Caco-2 (cell line): ENCODE data around the gene GREB1. TPM values are rescaled to one million over a fixed set of nuclear protein-coding genes. Genes with fewer than 3 reads are reported as not detected.
A peak's percentile ranks its signal among the peaks of the same experiment; 100 is the strongest.

Experiments used
- BruUV-seq: library from RNA; stranded (reverse); fragments of 400-500 nt; replicated peaks from 2 replicates; lab custom pipeline; 2021; lab: Mats Ljungman, UMichigan
- CTCF ChIA-PET: fragments of 300-600 bp; sonication (Branson Sonifier 250); formaldehyde crosslinking; loops from one replicate; lab custom pipeline; 2022; ENCODE audit warnings: antibody characterized with exemption; lab: Charles Lee
- POLR2A ChIA-PET: fragments of 300-600 bp; sonication (Branson Sonifier 250); formaldehyde crosslinking; loops from one replicate; lab custom pipeline; 2022; ENCODE audit warnings: antibody characterized with exemption; lab: Charles Lee
- DNase-seq, 2 experiments: peaks; one replicate each; pipeline versions ENCODE4 v3.0.0 to v3.0.0-alpha.2; 2020 to 2022
- H3K27me3 ChIP-seq: replicated peaks from 2 replicates; pipeline ENCODE4 v1.6.0; 2011; ENCODE audit warnings: low read length; ENCODE audit not compliant: control insufficient read depth, insufficient read depth
- H3K36me3 ChIP-seq: 2 replicates; pipeline ENCODE4 v1.5.1; 2011; ENCODE audit warnings: low read length; ENCODE audit not compliant: control insufficient read depth, insufficient read depth
- H3K4me1 ChIP-seq: fragments of 250-450 bp; sonication (Bioruptor Pico); 2 replicates; pipeline ENCODE4 v1.5.1; 2020; ENCODE audit warnings: mild to moderate bottlenecking
- H3K4me3 ChIP-seq: 2 replicates; pipeline ENCODE4 v1.5.1; 2011; ENCODE audit warnings: low read depth, mild to moderate bottlenecking, control low read depth, low read length
- H3K9me3 ChIP-seq: fragments of 250-450 bp; sonication (Bioruptor Pico); 2 replicates; pipeline ENCODE4 v1.5.1; 2020; ENCODE audit warnings: mild to moderate bottlenecking, moderate library complexity
- H3K27ac Mint-ChIP-seq: one replicate; pipeline ENCODE4 v1.8.0; 2022; ENCODE audit warnings: mixed read lengths; ENCODE audit not compliant: unreplicated experiment
- H3K27me3 Mint-ChIP-seq: one replicate; pipeline ENCODE4 v1.8.0; 2022; ENCODE audit warnings: mixed read lengths; ENCODE audit not compliant: insufficient read depth, unreplicated experiment
- H3K36me3 Mint-ChIP-seq: one replicate; pipeline ENCODE4 v1.8.0; 2022; ENCODE audit warnings: mild to moderate bottlenecking, mixed read lengths; ENCODE audit not compliant: insufficient read depth, unreplicated experiment
- H3K4me1 Mint-ChIP-seq: one replicate; pipeline ENCODE4 v1.8.0; 2022; ENCODE audit warnings: low read depth, mixed read lengths; ENCODE audit not compliant: unreplicated experiment
- H3K4me3 Mint-ChIP-seq: one replicate; pipeline ENCODE4 v1.8.0; 2022; ENCODE audit warnings: mild to moderate bottlenecking, moderate library complexity, mixed read lengths; ENCODE audit not compliant: unreplicated experiment
- H3K9me3 Mint-ChIP-seq: one replicate; pipeline ENCODE4 v1.8.0; 2022; ENCODE audit warnings: mixed read lengths; ENCODE audit not compliant: unreplicated experiment
- intact Hi-C: fragments of 100-400 bp; cut with micrococcal nuclease; formaldehyde crosslinking; loops from one replicate; pipeline ENCODE4 v1.10.0; 2022; ENCODE audit not compliant: unreplicated experiment
- total RNA-seq: library from RNA; stranded (reverse); gene quantifications from 2 replicates; pipeline ENCODE4 v1.2.3, GENCODE V29; 2022
- TF ChIP-seq, protein P1 (sequence below), 2 experiments: fragments of 200-600 bp in 1 of 2; IDR thresholded peaks; 1 replicate in 1 of 2; 2 replicates in 1 of 2; pipeline versions ENCODE4 v1.5.1 to v1.8.0; 2011 to 2022; ENCODE audit warnings: antibody characterized with exemption in 1 of 2, control low read depth in 1 of 2, inconsistent platforms in 1 of 2, low read depth in 1 of 2, low read length in 1 of 2, mild to moderate bottlenecking in 1 of 2, moderate library complexity in 1 of 2; ENCODE audit not compliant: insufficient read depth in 1 of 2, severe bottlenecking in 1 of 2, unreplicated experiment in 1 of 2

GREB1 gene
- total RNA-seq, 1 experiment from 2014 or later = 2.4 TPM

DNA sequence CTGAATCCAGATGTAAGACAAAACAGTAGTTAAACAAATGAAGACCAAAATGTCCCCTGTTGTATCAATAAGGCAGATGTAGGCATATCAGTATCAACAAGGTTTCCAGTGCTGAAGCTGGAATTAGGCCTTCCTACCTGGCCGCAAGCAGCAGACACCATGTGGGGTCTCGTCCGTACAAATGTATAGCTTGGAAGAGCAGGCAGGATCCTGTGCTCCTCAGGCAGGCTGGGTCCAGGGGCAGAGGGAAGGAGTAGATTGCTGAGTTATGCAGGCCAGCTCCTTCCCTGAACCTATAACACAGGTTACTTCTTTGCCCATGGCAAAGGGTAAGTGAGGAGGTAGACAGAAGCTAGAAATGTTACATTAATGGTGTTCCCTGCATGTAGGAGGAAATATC, 112.7 kb downstream of the GREB1 start:
- H3K36me3 Mint-ChIP-seq = no peaks in the 10 kb centered on the region
- TF ChIP-seq, protein P1, sequence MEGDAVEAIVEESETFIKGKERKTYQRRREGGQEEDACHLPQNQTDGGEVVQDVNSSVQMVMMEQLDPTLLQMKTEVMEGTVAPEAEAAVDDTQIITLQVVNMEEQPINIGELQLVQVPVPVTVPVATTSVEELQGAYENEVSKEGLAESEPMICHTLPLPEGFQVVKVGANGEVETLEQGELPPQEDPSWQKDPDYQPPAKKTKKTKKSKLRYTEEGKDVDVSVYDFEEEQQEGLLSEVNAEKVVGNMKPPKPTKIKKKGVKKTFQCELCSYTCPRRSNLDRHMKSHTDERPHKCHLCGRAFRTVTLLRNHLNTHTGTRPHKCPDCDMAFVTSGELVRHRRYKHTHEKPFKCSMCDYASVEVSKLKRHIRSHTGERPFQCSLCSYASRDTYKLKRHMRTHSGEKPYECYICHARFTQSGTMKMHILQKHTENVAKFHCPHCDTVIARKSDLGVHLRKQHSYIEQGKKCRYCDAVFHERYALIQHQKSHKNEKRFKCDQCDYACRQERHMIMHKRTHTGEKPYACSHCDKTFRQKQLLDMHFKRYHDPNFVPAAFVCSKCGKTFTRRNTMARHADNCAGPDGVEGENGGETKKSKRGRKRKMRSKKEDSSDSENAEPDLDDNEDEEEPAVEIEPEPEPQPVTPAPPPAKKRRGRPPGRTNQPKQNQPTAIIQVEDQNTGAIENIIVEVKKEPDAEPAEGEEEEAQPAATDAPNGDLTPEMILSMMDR (IDR thresholded peaks at IDR 0.05; ENCODE audit: insufficient read depth in 1 of 2, low read depth in 1 of 2, low read length in 1 of 2, severe bottlenecking in 1 of 2, unreplicated experiment in 1 of 2) = no peak
- no peak overlapping the region for H3K4me3 Mint-ChIP-seq
- Histone ChIP-seq H3K4me1 (no peaks in the 10 kb centered on the region), H3K27me3 (no peaks in the 10 kb centered on the region; the same call in 1 of the 2 replicates), H3K9me3 (peaks cover 9% of the 10 kb centered on the region; the same call in 1 of the 2 replicates), H3K4me3 (no peak overlapping the region), H3K36me3 (no peaks in the 10 kb centered on the region)
- no TSS peak for BruUV-seq
- peaks cover 16% of the 10 kb centered on the region for H3K27me3 Mint-ChIP-seq
- CTCF ChIA-PET = no interaction called here
- H3K27ac Mint-ChIP-seq = no peak overlapping the region
- no peaks in the 10 kb centered on the region for H3K4me1 Mint-ChIP-seq
- POLR2A ChIA-PET = no interaction called here
- no peak for DNase-seq
- intact Hi-C loops = no loop called here
- no peaks in the 10 kb centered on the region for H3K9me3 Mint-ChIP-seq

DNA sequence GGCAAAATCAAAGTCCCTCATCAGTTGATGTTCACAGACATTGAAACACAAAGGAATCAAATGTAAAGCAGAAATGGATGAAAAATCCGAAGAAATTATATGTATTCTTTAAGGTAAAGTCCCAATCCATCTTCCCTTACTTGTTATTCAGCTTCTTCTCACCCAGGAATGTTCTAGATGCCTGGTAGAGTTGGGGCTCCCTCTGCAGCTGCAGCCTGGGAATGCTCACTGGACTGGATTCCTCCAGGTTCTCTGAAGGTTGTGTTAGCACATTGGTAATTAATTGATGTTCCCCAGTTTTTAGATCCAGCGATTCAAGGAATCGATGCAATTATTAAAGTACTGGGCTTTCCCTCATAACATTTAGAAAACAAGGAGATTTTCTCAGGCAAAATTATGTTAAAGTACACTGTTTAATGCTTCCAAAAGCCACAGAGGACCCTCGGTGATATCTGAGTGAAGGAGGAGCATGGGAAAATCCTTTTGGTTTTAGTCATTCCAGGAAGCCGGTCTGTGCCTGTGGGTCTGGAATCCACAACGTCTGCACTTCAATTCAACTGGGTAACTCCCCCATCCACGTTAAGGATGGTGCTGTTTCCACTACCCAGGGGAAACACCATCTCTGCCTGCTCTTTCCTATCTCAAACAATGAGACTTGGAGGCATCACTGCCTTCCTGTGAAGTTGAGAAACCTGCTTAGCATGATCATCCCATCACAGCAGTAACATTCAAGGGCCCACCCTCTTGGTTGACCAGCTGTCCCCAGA, 114.2 kb downstream of the GREB1 start:
- no peak overlapping the region for H3K27ac Mint-ChIP-seq
- no peaks in the 10 kb centered on the region for H3K4me1 Mint-ChIP-seq
- no peak overlapping the region for H3K4me3 ChIP-seq
- no peaks in the 10 kb centered on the region for H3K36me3 Mint-ChIP-seq
- CTCF ChIA-PET = interaction anchor here (0.5 to 0.6 kb wide), 2 partner anchors 71 to 515 kb away, joined by 3 to 8 read pairs; a partner anchor contains a TSS
- H3K4me1 ChIP-seq = no peaks in the 10 kb centered on the region
- POLR2A ChIA-PET = no interaction called here
- DNase-seq = peak in 1 of 2 experiments; percentile 22
- H3K9me3 Mint-ChIP-seq = no peaks in the 10 kb centered on the region
- H3K27me3 ChIP-seq = no peaks in the 10 kb centered on the region; the same call in 1 of the 2 replicates
- H3K4me3 Mint-ChIP-seq = no peak overlapping the region
- H3K9me3 ChIP-seq = peaks cover 5% of the 10 kb centered on the region; the same call in 1 of the 2 replicates
- peaks cover 16% of the 10 kb centered on the region for H3K27me3 Mint-ChIP-seq
- TF ChIP-seq, protein P1 (IDR thresholded peaks at IDR 0.05; ENCODE audit: insufficient read depth in 1 of 2, low read depth in 1 of 2, low read length in 1 of 2, severe bottlenecking in 1 of 2, unreplicated experiment in 1 of 2) = peak in 1 of 2 experiments; percentile 58
- no peaks in the 10 kb centered on the region for H3K36me3 ChIP-seq
- intact Hi-C loops = loop anchor here (1.0 kb wide), 1 partner anchor 170 kb away; no protein-coding TSS in a partner anchor
- no TSS peak for BruUV-seq

DNA sequence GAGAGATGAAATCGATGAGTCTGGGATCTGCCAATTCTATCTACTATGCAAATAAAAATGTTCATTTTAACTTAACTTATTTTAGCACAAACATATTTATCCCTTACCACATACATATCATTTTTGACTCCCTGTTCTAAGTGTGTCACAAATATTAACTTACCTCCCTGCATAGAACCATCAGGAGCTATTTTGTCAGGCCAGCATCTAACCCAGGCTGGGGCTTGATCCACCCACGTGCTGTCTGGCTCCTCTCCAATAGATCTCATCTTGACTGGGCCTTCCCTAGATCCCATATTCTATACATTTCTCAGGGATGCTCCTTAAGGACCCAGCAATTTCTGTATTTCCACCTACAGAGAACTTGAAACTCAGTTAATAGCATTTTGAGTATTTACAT, 115.2 kb downstream of the GREB1 start:
- no peaks in the 10 kb centered on the region for H3K9me3 Mint-ChIP-seq
- no peaks in the 10 kb centered on the region for H3K36me3 ChIP-seq
- TF ChIP-seq, protein P1 (IDR thresholded peaks at IDR 0.05; ENCODE audit: insufficient read depth in 1 of 2, low read depth in 1 of 2, low read length in 1 of 2, severe bottlenecking in 1 of 2, unreplicated experiment in 1 of 2) = no peak
- H3K4me3 Mint-ChIP-seq = no peak overlapping the region
- H3K4me3 ChIP-seq = no peak overlapping the region
- H3K36me3 Mint-ChIP-seq = no peaks in the 10 kb centered on the region
- no peaks in the 10 kb centered on the region for H3K4me1 Mint-ChIP-seq
- H3K9me3 ChIP-seq = peaks cover 5% of the 10 kb centered on the region; the same call in 1 of the 2 replicates
- no peaks in the 10 kb centered on the region; the same call in 1 of the 2 replicates for H3K27me3 ChIP-seq
- H3K27me3 Mint-ChIP-seq = peaks cover 10% of the 10 kb centered on the region
- no TSS peak for BruUV-seq
- CTCF ChIA-PET = no interaction called here
- POLR2A ChIA-PET = no interaction called here
- intact Hi-C loops = no loop called here
- peaks cover 2% of the 10 kb centered on the region; the same call in 1 of the 2 replicates for H3K4me1 ChIP-seq
- no peak for DNase-seq
- no peak overlapping the region for H3K27ac Mint-ChIP-seq
